Stimulated activated CD4-positive, alpha-beta T cell treated with anti-CD3 and anti-CD28 coated beads, Interleukin-1b, Interleukin-23, amount 100 ng/mL, for 1 hour (primary cell): ENCODE measurements around the gene ADAMTS13.

ENCODE experiments used
- DNase-seq, 2 donors: peaks; one replicate each; pipeline ENCODE4 v3.0.0-alpha.2; 2020; ENCODE audit warnings: low read depth in 2 of 2

The ADAMTS13 gene

DNA sequence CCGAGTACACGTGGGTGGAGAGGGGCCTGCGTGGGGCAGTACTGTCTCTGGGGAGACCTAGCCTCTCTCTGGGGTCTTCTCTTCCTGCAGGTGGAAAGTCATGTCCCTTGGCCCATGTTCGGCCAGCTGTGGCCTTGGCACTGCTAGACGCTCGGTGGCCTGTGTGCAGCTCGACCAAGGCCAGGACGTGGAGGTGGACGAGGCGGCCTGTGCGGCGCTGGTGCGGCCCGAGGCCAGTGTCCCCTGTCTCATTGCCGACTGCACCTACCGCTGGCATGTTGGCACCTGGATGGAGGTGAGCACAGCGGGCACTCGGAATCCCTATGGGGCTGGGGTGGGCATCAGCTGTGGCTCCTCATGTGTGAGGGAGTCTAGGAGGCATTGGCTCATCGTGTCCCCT lies 32.2 kb downstream of the ADAMTS13 start:
- DNase-seq: no peak

DNA sequence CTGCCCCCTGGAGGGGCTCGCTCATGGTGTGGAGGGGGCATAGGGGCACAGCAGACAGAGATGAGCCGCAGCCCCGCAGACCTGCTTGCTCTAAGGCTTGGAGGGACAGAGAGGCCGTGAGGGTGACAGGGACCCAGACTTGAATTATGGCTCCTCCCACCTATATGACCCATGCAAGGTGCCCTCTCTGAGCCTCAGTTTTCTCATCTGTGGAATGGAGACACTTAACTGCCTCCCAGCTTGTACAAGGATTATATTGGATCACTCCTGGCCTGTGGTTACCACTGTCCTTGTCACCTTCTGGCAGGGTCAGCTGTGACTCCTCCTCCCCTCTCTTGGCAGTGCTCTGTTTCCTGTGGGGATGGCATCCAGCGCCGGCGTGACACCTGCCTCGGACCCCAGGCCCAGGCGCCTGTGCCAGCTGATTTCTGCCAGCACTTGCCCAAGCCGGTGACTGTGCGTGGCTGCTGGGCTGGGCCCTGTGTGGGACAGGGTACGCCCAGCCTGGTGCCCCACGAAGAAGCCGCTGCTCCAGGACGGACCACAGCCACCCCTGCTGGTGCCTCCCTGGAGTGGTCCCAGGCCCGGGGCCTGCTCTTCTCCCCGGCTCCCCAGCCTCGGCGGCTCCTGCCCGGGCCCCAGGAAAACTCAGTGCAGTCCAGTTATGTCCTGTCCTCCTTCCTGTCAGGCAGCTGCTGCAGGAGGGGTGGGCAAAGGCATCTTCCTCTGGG lies 32.9 kb downstream of the ADAMTS13 start:
- no peak for DNase-seq

- DNase-seq: no peak
Observed at GRCh38 chr9:133455936-133456335, 33.8 kb downstream of the ADAMTS13 start.

DNA sequence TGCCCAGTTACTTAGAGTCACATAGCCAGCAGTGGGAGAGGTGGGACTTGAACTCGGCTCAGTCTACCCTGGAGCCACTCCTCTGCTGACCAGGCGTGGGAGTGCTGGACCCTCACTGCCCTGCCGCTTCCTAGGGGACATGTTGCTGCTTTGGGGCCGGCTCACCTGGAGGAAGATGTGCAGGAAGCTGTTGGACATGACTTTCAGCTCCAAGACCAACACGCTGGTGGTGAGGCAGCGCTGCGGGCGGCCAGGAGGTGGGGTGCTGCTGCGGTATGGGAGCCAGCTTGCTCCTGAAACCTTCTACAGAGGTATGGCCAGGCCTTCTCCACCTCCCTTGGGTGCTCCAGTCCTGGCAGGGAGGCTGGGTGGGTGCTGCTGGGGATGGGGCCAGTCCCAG lies 34.2 kb downstream of the ADAMTS13 start:
- DNase-seq: no peak

GRCh38 chr9:133457233-133457632 lies 35.1 kb downstream of the ADAMTS13 start:
- no peak for DNase-seq

DNA sequence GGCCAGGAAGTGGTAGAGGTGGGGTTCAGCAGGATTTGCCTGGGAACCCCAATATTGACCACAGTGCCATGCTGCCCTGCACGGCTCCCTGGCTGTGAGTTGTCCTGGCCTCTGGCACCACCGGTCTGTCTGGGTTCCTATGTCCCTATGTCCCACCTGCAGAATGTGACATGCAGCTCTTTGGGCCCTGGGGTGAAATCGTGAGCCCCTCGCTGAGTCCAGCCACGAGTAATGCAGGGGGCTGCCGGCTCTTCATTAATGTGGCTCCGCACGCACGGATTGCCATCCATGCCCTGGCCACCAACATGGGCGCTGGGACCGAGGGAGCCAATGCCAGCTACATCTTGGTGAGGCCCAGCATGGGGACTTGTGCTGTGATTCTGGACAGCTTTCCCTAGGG lies 35.6 kb downstream of the ADAMTS13 start:
- no peak for DNase-seq

GRCh38 chr9:133458643-133459312 lies 36.6 kb downstream of the ADAMTS13 start:
- DNase-seq: no peak

DNA sequence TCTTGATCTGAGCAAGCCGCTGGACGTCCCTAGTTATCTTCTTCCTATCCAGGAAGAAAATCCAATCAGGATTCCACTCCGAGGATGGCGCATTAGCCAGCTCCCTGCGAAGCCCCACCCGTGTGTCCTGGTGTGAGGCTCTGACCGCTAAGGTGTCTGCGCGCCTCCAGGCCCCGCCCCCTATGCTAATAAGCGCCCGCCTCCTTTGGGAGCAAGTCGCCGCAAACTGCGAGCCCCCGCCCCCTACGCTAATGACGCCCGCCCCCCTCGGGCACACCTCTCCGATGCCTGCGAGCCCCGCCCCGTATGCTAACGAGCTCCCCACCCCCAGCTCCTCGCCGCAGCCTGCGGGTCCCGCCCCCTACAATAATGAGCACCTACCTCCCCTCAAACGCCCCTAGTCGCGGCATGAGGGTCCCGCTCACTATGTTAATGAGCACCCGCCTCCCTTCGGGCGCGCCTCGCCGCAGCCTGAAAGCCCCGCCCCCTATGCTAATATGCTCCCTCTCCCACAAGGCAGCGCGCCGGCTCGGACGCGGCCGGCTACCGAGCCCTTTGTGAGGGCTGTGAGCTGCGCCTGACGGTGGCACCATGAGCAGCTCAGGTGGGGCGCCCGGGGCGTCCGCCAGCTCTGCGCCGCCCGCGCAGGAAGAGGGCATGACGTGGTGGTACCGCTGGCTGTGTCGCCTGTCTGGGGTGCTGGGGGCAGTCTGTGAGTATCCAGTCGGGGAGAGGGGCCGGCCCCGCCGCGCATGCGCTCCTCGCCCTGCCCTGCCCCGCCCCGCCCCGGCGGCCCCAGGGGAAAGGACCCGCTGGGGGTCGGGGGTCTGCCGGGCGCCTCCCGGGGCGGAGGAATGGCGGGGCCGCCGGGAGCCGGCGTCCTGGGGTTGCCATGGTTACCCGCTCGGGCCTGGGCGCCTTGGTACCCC lies 37.6 kb downstream of the ADAMTS13 start, which contains the start of gene CACFD1:
CACFD1 (plus strand) TSS at position 503 of the 929 bp plus-strand sequence; CDS start at position 592, 89 bp downstream.
- peak; percentile 77 to 88 for DNase-seq

DNA sequence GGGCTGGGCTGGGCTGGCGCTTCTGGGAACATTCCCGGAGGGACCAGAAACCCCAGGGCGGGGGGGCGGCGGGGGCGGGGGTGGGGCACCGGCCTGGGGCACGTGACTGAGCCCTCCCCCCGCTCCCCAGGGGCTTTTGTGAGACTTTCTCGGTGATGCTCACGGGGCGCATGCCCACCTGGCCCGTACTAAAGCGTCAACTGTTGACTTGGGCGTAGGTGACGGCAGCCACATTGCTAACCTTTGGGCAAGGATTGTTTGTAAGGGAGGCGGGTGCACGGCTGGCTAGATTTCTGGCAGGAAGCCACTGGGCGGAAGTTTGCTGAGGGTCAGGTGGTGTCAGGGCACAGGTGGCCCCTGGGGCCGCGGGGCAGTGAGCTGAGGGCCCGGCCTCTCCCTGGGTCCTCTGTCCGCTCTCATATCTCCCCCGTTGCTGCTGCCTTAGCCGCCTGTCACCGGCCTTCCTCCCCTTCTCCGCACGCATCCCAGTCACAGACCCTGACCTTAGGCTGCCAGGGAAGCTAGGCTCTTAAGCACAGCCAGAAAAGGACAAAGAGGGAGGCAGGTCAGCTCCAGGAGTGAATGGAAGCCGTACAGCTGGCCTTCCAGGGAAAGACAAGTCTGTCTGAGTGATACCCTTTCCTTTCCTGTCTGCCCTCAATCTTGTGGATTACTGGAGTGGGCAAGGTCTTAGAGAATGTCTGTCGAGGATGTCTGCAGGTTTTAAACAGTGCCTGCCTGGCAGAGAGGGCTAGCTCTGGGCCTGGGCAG lies 38.4 kb downstream of the ADAMTS13 start:
- no peak for DNase-seq

GRCh38 chr9:133461975-133462374 lies 39.8 kb downstream of the ADAMTS13 start:
- DNase-seq: no peak

- DNase-seq: no peak
Observed at GRCh38 chr9:133463234-133463863, 41.2 kb downstream of the ADAMTS13 start.

DNA sequence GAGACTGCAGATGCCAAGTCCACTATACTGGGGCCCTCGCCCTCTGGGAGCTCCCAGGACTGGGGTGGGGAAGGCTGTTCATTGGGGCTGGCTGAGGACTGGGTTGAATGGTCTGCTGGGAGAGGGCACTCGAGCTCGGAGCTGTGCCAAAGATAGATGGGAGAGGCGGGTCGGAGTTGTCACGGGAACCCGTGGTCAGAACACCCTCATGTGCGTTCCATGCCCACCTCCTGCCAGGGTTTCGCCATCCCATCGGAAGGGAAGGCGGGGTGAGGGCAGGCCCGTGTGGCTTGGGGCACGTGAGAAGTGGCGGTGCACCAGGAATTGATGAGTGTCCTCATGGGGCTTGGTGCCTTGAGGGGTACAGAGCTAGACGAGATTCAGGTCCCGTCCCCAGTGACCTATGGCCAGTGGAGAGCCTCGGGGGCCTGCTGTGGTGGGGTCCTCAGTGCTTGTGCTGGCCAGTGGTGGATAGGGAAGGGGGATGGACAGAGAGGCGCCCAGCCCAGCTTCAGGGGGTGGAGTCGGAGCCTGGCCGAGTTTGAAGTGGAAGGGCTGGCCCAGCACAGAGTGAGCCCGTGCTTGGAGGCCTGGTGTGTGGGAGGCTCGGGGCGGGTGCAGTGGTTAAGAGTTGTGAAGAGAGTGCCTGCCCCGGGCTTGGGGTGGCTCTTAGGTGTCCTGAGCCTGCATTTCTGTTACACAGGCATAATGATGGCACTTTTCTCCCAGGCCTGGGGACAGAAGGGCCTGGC lies 41.9 kb downstream of the ADAMTS13 start:
- no peak for DNase-seq

- DNase-seq: no peak
Observed at GRCh38 chr9:133464638-133465037, 42.5 kb downstream of the ADAMTS13 start.

- DNase-seq: no peak
Observed at GRCh38 chr9:133465984-133466383, 43.8 kb downstream of the ADAMTS13 start.

DNA sequence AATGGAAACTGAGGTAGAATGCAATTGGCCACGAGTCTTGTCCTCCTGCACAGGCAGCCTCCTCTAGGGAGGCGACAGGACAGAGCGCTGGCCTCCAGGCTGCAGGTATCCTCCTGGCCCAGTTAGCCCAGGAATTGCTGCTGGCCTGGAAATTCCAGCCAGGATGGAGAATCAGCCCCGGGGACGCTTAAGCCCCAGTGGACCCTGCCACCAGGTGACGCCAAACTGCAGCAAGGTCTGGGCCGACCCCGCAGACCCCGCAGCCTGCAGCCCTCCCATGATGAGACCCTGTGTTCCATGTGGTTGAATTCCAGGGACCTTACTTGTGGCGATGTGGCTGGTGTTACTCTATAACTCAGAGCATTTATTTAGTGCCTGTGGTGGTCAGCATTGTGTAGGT lies 44.9 kb downstream of the ADAMTS13 start:
- DNase-seq: no peak

DNA sequence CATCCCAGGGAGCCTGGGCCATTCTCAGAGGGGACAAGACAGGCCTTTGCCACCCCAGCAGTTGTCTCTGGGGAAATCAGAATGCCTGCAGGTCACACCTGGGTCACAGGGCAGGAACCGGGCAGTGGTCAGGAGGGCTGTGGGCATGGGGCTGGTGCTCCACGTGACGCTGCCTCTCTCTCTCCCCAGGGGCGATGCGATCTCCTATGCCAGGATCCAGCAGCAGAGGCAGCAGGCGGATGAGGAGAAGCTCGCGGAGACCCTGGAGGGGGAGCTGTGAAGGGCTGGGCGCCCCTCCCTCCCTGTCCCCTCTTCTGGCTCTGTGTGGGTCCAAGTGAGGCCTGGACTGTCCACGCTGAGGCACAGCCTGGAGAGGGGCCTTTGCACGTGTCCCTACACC lies 46.2 kb downstream of the ADAMTS13 start:
- DNase-seq: no peak

- no peak for DNase-seq
Observed at GRCh38 chr9:133468777-133469421, 46.7 kb downstream of the ADAMTS13 start.

- DNase-seq: no peak
Observed at GRCh38 chr9:133470427-133470924, 48.3 kb downstream of the ADAMTS13 start.

- DNase-seq: no peak
Observed at GRCh38 chr9:133470988-133471387, 48.8 kb downstream of the ADAMTS13 start.
